ENCODE data around the gene CELF6.

CELF6 gene

DNA sequence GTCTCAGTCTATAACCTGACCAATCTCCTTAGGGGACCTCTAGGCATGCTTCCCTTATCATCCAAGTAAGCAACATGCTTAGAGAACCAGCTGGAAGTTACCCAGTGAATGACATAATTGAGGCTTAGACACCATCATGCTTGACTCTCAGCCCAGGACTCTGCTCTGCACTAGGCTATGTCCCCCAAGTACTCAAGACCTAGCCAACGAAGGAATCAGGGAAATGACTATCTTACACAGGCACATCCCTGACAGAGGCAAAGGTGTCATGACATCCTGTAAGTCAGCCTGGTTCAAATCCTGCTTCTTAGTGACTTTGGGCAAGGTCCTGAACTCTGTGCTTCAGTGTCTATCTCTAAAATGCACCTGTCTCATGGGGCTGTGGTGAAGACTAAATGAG, 24.6 kb upstream of the CELF6 start:
- no CpG with 5 or more reads among the region's 1 CpG for WGBS (ENCODE audit: extremely low coverage, insufficient coverage, low lambda C conversion rate)
- Histone ChIP-seq H3K9ac (ENCODE audit: low read length) (no peak overlapping the region), H3K18ac (ENCODE audit: low read length) (no peak overlapping the region), H3K56ac (ENCODE audit: low read length) (no peak overlapping the region), H3K36me3 (ENCODE audit: control insufficient read depth, insufficient read depth, low read length) (peaks cover 3% of the 10 kb centered on the region), H3K27me3 (ENCODE audit: insufficient read depth, low read length, poor library complexity) (no peaks in the 10 kb centered on the region), H2BK120ac (ENCODE audit: low read depth, low read length) (no peak overlapping the region), H2AK5ac (ENCODE audit: low read length) (no peak overlapping the region), H3K79me1 (ENCODE audit: low read length) (no peaks in the 10 kb centered on the region), H3K79me2 (ENCODE audit: control insufficient read depth, insufficient read depth, low read length) (no peaks in the 10 kb centered on the region), H4K8ac (ENCODE audit: low read depth, low read length) (no peak overlapping the region), H3K4me2 (ENCODE audit: low read length) (no peak overlapping the region), H2BK15ac (replicated peaks; ENCODE audit: low read depth) (no peak overlapping the region), H3K4me1 (ENCODE audit: control insufficient read depth, low read depth, low read length) (peaks cover 2% of the 10 kb centered on the region), H2BK5ac (ENCODE audit: low read length) (no peak overlapping the region), H3K27ac (ENCODE audit: low read depth, low read length) (no peak overlapping the region), H4K5ac (ENCODE audit: low read length) (no peak overlapping the region), H3K23ac (ENCODE audit: low read length) (no peak overlapping the region), H3K4me3 (ENCODE audit: low read length) (no peak overlapping the region), H3K4ac (ENCODE audit: low read depth, low read length) (no peak overlapping the region)
- DNase-seq: no peak

DNA sequence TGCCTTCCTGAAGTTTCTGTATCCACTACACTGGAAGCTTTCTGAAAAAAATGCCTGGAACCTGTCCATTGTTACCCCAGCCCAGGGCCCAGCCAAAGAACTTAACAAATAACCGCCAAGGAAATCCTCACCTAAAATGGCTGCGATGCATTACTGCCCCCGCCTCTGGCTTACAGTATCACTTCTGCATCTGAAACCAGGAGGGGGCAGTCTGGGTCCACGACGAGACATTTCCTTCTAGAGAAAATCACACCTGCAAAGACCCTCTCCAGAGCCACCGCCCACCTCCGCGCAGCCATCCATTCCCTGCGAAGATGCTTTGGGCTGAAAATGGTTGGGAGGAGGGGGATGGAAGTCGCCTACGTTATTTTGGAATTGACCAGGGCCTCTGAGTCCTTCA, 22.4 kb upstream of the CELF6 start:
- Histone ChIP-seq H2BK5ac (ENCODE audit: low read length) (no peak overlapping the region), H2BK120ac (ENCODE audit: low read depth, low read length) (no peak overlapping the region), H4K8ac (ENCODE audit: low read depth, low read length) (no peak overlapping the region), H3K23ac (ENCODE audit: low read length) (no peak overlapping the region), H3K36me3 (ENCODE audit: control insufficient read depth, insufficient read depth, low read length) (no peaks in the 10 kb centered on the region), H3K79me2 (ENCODE audit: control insufficient read depth, insufficient read depth, low read length) (no peaks in the 10 kb centered on the region), H3K4me1 (ENCODE audit: control insufficient read depth, low read depth, low read length) (peaks cover 2% of the 10 kb centered on the region), H3K27me3 (ENCODE audit: insufficient read depth, low read length, poor library complexity) (no peaks in the 10 kb centered on the region), H3K56ac (ENCODE audit: low read length) (no peak overlapping the region), H3K4me2 (ENCODE audit: low read length) (no peak overlapping the region), H4K5ac (ENCODE audit: low read length) (no peak overlapping the region), H2AK5ac (ENCODE audit: low read length) (no peak overlapping the region), H3K79me1 (ENCODE audit: low read length) (no peaks in the 10 kb centered on the region), H3K27ac (ENCODE audit: low read depth, low read length) (no peak overlapping the region), H2BK15ac (replicated peaks; ENCODE audit: low read depth) (no peak overlapping the region), H3K9ac (ENCODE audit: low read length) (no peak overlapping the region), H3K4me3 (ENCODE audit: low read length) (no peak overlapping the region), H3K4ac (ENCODE audit: low read depth, low read length) (no peak overlapping the region), H3K18ac (ENCODE audit: low read length) (no peak overlapping the region)
- WGBS (ENCODE audit: extremely low coverage, insufficient coverage, low lambda C conversion rate): no CpG with 5 or more reads among the region's 11 CpGs
- DNase-seq: peak; percentile 88

DNA sequence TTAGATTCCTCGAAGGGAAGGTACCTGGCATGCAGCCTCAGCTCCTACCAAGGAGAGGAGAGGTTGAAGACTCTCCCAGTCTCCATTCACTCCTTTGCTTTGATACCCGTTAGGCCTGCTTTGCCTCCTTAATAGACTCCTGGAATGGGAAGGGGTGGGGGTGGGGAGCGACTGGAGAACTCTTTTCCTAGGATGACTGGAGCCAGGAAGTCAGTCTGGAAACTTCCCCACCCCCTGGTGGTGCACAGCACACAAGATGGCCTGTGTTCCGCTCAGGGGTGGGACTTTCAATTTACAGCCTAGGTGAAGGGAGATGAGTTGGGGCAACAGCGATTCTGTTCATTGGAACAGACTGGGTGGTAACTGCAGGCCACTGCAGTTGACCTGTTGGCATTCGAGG, 21.4 kb upstream of the CELF6 start:
- Histone ChIP-seq H3K4me2 (ENCODE audit: low read length) (no peak overlapping the region), H3K4me3 (ENCODE audit: low read length) (no peak overlapping the region)
- WGBS (ENCODE audit: extremely low coverage, insufficient coverage, low lambda C conversion rate): no CpG with 5 or more reads among the region's 6 CpGs

DNA sequence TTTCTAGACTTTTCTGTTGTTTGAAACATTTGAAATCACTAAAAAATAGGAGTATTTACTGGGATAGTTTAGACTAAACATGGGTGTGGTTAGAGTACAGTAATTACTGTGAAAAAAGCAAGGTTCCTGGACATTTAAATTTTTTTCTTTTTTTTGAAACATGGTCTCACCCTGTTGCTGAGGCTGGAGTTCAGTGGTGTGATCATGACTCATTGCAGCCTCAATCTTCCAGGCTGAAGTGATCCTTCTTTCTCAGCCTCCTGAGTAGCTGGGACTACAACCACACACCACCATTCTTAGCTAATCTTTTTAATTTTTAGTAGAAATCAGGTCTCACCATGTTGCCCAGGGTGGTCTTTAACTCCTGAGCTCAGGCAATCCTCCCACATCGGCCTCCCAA, 20.4 kb upstream of the CELF6 start:
- Histone ChIP-seq H3K79me1 (ENCODE audit: low read length) (no peaks in the 10 kb centered on the region), H4K8ac (ENCODE audit: low read depth, low read length) (no peak overlapping the region), H3K27ac (ENCODE audit: low read depth, low read length) (no peak overlapping the region), H3K36me3 (ENCODE audit: control insufficient read depth, insufficient read depth, low read length) (no peaks in the 10 kb centered on the region), H3K4me2 (ENCODE audit: low read length) (no peak overlapping the region), H2BK120ac (ENCODE audit: low read depth, low read length) (no peak overlapping the region), H3K27me3 (ENCODE audit: insufficient read depth, low read length, poor library complexity) (no peaks in the 10 kb centered on the region), H3K79me2 (ENCODE audit: control insufficient read depth, insufficient read depth, low read length) (no peaks in the 10 kb centered on the region), H4K5ac (ENCODE audit: low read length) (no peak overlapping the region), H2BK5ac (ENCODE audit: low read length) (no peak overlapping the region), H3K9ac (ENCODE audit: low read length) (no peak overlapping the region), H3K56ac (ENCODE audit: low read length) (no peak overlapping the region), H3K18ac (ENCODE audit: low read length) (no peak overlapping the region), H3K4ac (ENCODE audit: low read depth, low read length) (no peak overlapping the region), H2BK15ac (replicated peaks; ENCODE audit: low read depth) (no peak overlapping the region), H2AK5ac (ENCODE audit: low read length) (no peak overlapping the region), H3K4me3 (ENCODE audit: low read length) (no peak overlapping the region), H3K4me1 (ENCODE audit: control insufficient read depth, low read depth, low read length) (peaks cover 2% of the 10 kb centered on the region), H3K23ac (ENCODE audit: low read length) (no peak overlapping the region)
- DNase-seq: no peak
- no CpG with 5 or more reads among the region's 1 CpG for WGBS (ENCODE audit: extremely low coverage, insufficient coverage, low lambda C conversion rate)

More for the DNA sequence above, 21.4 kb upstream of the CELF6 start:
- Histone ChIP-seq H2BK120ac (ENCODE audit: low read depth, low read length) (no peak overlapping the region), H3K9ac (ENCODE audit: low read length) (no peak overlapping the region), H3K23ac (ENCODE audit: low read length) (no peak overlapping the region), H2BK5ac (ENCODE audit: low read length) (no peak overlapping the region), H3K18ac (ENCODE audit: low read length) (no peak overlapping the region), H3K4ac (ENCODE audit: low read depth, low read length) (no peak overlapping the region), H3K79me2 (ENCODE audit: control insufficient read depth, insufficient read depth, low read length) (no peaks in the 10 kb centered on the region), H3K79me1 (ENCODE audit: low read length) (no peaks in the 10 kb centered on the region), H4K8ac (ENCODE audit: low read depth, low read length) (no peak overlapping the region), H4K5ac (ENCODE audit: low read length) (no peak overlapping the region), H3K27ac (ENCODE audit: low read depth, low read length) (no peak overlapping the region), H2BK15ac (replicated peaks; ENCODE audit: low read depth) (no peak overlapping the region), H3K4me1 (ENCODE audit: control insufficient read depth, low read depth, low read length) (peaks cover 2% of the 10 kb centered on the region), H3K27me3 (ENCODE audit: insufficient read depth, low read length, poor library complexity) (no peaks in the 10 kb centered on the region), H3K56ac (ENCODE audit: low read length) (no peak overlapping the region), H3K36me3 (ENCODE audit: control insufficient read depth, insufficient read depth, low read length) (no peaks in the 10 kb centered on the region), H2AK5ac (ENCODE audit: low read length) (no peak overlapping the region)
- peak; percentile 87 for DNase-seq

DNA sequence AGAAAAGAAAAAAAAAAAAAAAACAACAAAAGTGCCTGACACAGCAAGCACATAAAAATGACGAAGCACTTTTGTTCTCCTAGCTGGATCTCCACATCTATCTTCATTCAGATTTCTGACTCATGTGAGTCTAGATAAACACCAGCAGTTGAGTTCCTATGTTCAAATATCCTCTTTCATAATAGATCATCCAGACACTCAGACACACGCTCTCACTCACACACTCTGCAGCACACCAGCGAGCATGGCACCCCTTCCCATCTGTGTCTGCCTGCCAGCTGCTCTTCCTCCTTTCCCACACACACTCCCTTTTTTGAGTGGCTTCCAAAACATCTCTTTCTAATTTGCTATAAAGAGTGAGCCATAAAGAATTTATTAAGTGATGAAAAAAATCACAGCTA, 19.8 kb upstream of the CELF6 start:
- Histone ChIP-seq H4K8ac (ENCODE audit: low read depth, low read length) (no peak overlapping the region), H3K79me1 (ENCODE audit: low read length) (no peaks in the 10 kb centered on the region), H3K27ac (ENCODE audit: low read depth, low read length) (no peak overlapping the region), H3K36me3 (ENCODE audit: control insufficient read depth, insufficient read depth, low read length) (no peaks in the 10 kb centered on the region), H3K4ac (ENCODE audit: low read depth, low read length) (no peak overlapping the region), H3K23ac (ENCODE audit: low read length) (no peak overlapping the region), H3K56ac (ENCODE audit: low read length) (no peak overlapping the region), H3K4me2 (ENCODE audit: low read length) (no peak overlapping the region), H3K9ac (ENCODE audit: low read length) (no peak overlapping the region), H2BK5ac (ENCODE audit: low read length) (no peak overlapping the region), H3K79me2 (ENCODE audit: control insufficient read depth, insufficient read depth, low read length) (no peaks in the 10 kb centered on the region), H2BK15ac (replicated peaks; ENCODE audit: low read depth) (no peak overlapping the region), H3K27me3 (ENCODE audit: insufficient read depth, low read length, poor library complexity) (no peaks in the 10 kb centered on the region), H2AK5ac (ENCODE audit: low read length) (no peak overlapping the region), H2BK120ac (ENCODE audit: low read depth, low read length) (no peak overlapping the region), H3K4me1 (ENCODE audit: control insufficient read depth, low read depth, low read length) (peaks cover 2% of the 10 kb centered on the region), H3K4me3 (ENCODE audit: low read length) (no peak overlapping the region), H3K18ac (ENCODE audit: low read length) (no peak overlapping the region), H4K5ac (ENCODE audit: low read length) (no peak overlapping the region)
- WGBS (ENCODE audit: extremely low coverage, insufficient coverage, low lambda C conversion rate): no CpG with 5 or more reads among the region's 3 CpGs
- DNase-seq: no peak

DNA sequence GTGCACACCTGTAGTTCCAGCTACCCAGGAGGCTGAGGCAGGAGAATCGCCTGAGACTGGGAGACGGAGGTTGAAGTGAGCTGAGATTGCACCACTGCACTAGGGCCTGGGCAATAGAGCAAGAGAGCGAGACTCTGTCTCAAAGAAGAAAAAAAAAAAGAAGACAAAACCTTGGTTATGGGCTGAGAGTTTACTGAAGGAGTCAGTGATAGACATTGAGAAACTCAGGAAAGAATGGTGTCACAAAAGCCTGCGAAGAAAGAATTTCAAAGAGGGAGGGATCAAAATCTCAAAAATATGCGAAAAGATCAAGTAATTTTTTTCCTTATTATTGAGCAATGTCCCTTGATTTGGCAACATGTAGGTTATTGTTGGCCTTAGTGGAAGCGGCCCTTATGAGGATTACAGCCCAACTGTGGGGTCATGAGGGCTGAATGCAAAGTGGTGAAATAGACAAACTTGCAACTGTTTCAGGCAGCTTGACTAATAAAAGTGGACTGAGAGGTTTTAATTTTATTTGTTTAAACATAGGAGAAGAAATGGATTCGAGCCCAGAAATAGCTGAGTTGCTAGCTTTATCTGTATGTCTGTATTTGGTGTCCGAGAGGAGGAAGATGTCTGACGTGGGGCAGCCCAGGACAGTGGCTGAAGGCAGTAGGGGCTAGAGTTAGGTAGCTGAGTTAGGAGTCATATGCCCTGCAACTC, 18.8 kb upstream of the CELF6 start:
- Histone ChIP-seq H3K27me3 (ENCODE audit: insufficient read depth, low read length, poor library complexity) (no peaks in the 10 kb centered on the region), H3K4ac (ENCODE audit: low read depth, low read length) (no peak overlapping the region), H3K4me3 (ENCODE audit: low read length) (no peak overlapping the region), H3K4me2 (ENCODE audit: low read length) (no peak overlapping the region), H3K79me1 (ENCODE audit: low read length) (no peaks in the 10 kb centered on the region), H3K23ac (ENCODE audit: low read length) (no peak overlapping the region), H4K8ac (ENCODE audit: low read depth, low read length) (no peak overlapping the region), H3K27ac (ENCODE audit: low read depth, low read length) (no peak overlapping the region), H3K56ac (ENCODE audit: low read length) (no peak overlapping the region), H3K36me3 (ENCODE audit: control insufficient read depth, insufficient read depth, low read length) (no peaks in the 10 kb centered on the region), H2BK120ac (ENCODE audit: low read depth, low read length) (no peak overlapping the region), H3K18ac (ENCODE audit: low read length) (no peak overlapping the region), H3K4me1 (ENCODE audit: control insufficient read depth, low read depth, low read length) (peaks cover 2% of the 10 kb centered on the region), H4K5ac (ENCODE audit: low read length) (no peak overlapping the region), H2BK15ac (replicated peaks; ENCODE audit: low read depth) (no peak overlapping the region), H2BK5ac (ENCODE audit: low read length) (no peak overlapping the region), H2AK5ac (ENCODE audit: low read length) (no peak overlapping the region), H3K79me2 (ENCODE audit: control insufficient read depth, insufficient read depth, low read length) (no peaks in the 10 kb centered on the region), H3K9ac (ENCODE audit: low read length) (no peak overlapping the region)
- WGBS (ENCODE audit: extremely low coverage, insufficient coverage, low lambda C conversion rate): no CpG with 5 or more reads among the region's 9 CpGs
- DNase-seq: no peak

Measured in mesendoderm (in vitro differentiated cells).